ENCODE measurements around the gene MYOZ1.
"Not testable (repeated sequence)": the region's sequence is repeated elsewhere in the genome, so short reads cannot be mapped to it uniquely, and the experiment has no call there.

MYOZ1 gene, protein sequence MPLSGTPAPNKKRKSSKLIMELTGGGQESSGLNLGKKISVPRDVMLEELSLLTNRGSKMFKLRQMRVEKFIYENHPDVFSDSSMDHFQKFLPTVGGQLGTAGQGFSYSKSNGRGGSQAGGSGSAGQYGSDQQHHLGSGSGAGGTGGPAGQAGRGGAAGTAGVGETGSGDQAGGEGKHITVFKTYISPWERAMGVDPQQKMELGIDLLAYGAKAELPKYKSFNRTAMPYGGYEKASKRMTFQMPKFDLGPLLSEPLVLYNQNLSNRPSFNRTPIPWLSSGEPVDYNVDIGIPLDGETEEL

DNA sequence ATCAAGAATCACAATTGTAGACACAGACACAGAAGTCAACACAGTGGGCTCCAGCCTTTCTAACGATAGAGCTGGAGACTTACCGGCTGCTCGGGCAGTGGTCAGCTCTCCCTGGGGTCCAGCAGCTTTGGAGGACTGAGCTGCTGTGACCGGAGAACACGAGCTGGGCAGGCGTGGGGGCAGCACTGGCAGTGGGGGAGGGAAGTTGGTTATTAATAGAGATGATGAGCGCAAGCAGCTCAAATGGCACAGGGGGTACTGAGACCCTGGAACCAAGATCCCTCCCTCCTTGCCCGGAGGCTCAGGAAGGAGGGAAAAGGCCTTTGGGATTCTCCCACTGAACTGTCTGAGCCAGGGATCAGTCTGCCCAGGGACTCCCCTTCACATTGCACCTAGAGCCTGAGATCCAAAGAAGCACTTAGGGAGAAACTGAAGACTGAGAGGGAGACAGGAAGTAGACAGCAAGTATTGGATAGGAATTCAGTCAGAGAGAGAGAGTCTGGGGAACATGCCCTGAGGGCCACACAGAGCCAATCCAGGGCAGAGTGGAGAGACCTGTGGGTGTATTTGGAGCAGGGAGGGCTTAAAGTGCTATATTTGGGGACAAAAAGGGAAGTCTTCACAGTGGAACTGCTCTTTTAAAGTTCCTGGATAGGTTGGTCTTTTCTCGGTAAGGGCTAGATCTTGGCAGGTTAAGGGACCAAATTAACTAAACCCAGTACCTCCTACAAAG, at the start of gene MYOZ1:
MYOZ1 (minus strand) TSS at position 147 of the 733 bp plus-strand sequence. CDS start 1,457 bp downstream, outside the sequence.
- no peak for DNase-seq (ENCODE audit: low read depth in 2 of 2, low spot score in 1 of 2)

DNA sequence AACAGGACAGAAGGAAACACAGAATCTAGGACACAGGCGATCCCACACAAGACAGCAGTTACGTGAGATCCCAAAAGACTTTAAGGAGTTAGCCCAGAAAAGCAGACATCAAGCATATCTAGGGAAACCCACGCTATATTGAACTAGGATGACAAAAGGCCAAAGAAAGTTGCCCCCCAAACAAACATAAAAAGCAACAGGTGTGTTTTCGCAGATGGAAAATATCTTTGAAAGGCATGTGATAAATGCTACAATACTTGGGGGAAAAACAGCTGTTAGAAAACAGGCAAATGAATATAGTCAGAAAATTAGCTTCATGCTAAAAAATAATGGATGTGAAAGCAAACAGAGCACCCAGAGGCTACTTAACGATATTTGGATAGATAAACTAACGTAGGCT, 49.5 kb upstream of the MYOZ1 start:
- not testable (repeated sequence) for DNase-seq (ENCODE audit: low read depth in 2 of 2, low spot score in 1 of 2)

DNA sequence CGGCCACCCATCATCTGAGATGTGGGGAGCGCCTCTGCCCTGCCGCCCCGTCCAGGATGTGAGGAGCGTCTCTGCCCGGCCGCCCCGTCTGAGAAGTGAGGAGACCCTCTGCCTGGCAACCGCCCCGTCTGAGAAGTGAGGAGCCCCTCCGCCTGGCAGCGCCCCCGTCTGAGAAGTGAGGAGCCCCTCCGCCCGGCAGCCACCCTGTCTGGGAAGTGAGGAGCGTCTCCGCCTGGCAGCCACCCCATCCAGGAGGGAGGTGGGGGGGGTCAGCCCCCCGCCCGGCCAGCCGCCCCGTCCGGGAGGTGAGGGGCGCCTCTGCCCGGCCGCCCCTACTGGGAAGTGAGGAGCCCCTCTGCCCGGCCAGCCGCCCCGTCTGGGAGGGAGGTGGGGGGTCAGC, 48.3 kb upstream of the MYOZ1 start:
- not testable (repeated sequence) for DNase-seq (ENCODE audit: low read depth in 2 of 2, low spot score in 1 of 2)

DNA sequence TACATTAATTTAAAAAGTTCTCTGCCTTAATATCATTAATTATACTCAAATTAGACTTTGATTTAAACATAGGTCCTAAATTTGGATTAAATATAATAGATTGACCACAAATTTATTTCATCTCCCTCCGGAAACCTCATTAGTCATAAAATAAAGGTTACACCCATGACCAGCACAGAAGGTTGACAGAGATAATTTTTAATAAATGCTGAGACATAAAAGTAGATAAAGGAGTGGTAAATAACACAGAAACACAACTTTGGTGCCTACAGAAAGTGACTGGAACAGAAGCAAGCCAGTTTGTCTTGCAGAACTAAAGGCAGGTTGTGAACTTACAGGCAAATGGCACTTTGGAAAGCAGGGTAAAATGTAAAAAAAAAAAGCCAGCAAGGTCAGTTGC, 46.4 kb upstream of the MYOZ1 start:
- DNase-seq (ENCODE audit: low read depth in 2 of 2, low spot score in 1 of 2): not testable (repeated sequence)

DNA sequence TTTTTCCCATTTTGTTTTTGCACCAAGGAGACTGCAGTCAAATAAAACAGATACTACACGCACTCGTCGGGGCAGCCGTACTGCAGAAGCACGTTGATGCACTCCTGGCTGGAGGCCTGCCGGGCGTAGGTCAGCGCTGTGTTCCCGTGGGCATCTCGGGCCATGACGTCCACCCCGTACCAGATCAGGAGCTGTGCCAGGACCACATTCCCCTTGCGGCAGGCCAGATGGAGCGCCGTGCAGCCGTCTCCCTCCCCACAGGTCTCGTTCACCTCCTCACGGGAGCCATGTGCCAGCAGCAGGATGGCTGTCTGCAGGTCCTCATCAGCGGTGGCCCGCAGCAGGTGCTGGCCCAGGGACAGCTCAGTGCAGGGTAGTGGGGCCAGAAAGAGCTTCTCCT, 33.3 kb upstream of the MYOZ1 start:
- DNase-seq (ENCODE audit: low read depth in 2 of 2, low spot score in 1 of 2): not testable (repeated sequence)

DNA sequence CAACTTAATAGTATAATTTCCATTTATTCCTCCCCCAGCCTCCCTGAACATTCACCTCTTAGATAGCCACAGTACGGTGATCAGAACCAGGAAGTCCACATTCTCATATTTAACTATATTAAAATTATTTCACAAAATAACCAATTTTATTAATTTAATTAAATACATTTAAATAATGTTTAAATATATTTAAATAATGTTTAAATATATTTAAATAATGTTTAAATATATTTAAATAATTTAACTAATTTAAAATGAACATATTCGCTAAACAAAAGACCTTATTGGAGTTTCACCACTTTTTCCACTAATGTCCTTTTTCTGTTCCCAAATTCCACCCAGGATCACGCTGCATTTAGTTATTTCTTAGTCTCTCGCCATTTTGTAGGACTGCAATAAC, 27.1 kb upstream of the MYOZ1 start:
- not testable (repeated sequence) for DNase-seq (ENCODE audit: low read depth in 2 of 2, low spot score in 1 of 2)

DNA sequence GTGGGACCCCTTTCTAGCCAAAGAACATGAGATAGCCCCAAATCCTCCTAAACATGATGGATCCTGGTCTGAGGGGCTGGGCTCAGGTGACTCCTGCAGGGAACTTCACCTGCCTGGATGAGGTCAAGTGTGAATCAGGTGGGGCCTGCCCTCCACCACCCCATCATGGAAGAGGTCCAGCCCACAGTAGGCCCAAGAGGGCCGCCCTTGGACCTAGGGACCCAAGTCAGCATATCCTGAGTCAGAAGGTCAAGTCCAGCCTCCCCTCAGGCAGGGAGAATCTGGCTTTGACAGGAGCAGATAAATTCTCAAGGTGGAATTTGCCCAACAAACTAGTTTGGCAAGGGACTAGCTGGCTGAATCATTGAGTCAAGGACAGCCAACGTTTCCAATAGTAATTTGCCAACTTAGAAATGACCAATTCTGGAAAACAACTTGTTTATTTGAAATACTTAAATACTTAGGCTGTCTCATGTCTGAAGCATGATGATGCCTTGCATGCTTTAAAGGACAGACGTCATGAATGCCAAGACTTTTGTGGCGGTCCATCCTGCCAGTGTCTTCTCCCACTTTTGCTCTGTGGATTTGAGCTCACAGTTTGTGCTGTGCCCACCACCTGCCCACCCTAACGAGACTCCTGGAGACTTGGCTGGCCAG, 25.0 kb upstream of the MYOZ1 start:
- not testable (repeated sequence) for DNase-seq (ENCODE audit: low read depth in 2 of 2, low spot score in 1 of 2)

DNA sequence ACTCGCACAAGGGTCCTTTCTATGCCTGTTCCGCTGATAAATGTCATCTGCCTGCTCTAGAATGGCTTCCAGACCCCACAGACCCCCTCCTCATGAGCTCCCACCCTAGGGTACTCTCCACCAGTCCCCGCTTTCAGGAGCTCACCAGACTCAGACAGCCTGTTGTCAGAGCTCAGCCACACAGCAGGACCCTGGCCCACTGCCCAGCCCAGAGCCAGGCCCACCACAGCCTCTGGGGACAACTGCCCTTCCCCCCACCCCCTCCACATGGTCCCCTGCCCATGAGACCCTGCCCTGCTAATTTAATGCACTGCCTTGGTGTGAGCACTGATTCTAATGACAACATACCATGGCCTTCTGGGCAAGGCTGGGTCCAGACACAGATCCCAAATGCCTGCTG, 24.3 kb upstream of the MYOZ1 start:
- not testable (repeated sequence) for DNase-seq (ENCODE audit: low read depth in 2 of 2, low spot score in 1 of 2)

DNA sequence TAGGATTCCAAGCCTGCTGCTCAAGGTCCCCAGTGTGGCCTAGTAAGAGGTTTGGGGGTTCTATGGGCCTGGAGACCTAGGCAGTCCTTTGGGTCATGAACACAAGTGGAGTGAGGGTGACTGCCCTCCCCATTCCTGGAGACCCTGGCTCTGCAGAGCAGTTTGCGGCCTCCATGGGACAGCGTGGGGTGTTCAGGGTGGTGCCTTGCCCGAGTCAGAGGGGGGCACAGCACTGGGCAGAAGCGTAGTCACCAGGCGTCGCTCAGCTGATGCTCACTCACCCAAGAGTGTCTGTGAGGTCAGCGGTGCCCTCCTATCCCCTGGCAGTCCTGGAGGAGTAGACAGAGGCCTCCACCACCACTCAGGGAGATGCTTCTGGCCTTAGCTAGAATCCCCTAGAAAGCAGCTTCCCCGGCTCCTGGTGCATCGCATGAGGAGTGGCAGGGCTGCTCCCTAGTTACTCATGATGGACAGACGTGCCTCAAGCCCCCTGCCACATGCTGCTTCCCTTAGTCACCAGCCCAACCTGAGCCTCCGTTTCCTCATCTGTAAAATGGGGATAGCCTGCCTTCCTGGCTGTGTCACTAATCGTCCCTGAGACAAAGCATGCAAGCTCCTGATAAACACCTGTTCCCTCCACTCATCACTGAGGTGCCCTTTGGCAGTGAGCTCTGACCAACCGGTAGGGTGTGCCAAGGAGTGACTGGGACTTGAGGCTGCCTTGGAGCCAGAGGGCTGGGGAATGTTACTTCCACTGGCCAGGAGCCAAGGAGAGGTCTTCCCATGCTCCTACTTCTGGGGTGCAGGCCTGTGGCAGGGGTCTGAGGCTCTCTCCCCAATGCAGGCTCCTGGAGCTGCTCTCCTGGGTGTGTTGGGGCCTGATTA, 23.1 kb upstream of the MYOZ1 start:
- DNase-seq (ENCODE audit: low read depth in 2 of 2, low spot score in 1 of 2): not testable (repeated sequence)

DNA sequence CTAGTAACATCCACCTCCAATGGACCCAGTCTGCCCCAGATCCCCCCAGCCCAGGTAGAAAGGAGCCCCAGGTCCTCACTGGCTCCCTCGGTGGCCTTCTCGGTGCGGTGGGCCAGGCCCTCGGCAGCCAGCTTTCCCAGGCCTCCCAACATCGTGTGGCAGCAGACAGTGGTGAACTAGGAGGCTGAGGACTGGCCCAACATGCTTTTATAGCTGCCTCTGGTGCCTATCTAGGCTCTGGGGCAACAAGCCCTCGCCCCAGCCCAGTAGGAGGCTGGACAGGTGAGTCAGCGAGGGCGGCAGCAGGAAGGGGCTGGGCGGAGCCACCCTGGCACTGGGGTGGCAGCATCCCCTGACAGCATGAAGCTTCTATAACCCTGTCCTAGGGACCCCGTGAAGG, 22.3 kb upstream of the MYOZ1 start:
- not testable (repeated sequence) for DNase-seq (ENCODE audit: low read depth in 2 of 2, low spot score in 1 of 2)

DNA sequence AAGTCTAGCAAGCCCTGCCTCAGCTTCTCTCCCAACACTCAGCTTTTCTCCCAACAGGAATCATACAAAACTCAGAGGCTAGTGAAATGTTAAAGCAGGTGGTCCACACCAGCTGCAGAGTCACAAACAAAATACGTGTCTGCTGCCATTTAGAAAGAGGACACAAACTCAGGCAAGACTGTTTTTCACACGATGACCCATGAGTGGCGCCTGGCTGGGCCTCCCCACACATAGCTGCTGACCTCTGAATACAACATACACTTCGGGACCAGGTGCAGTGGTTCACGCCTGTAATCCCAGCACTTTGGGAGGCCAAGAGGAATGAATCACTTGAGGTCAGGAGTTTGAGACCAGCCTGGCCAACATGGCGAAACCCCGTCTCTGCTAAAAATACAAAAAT, 21.4 kb upstream of the MYOZ1 start:
- DNase-seq (ENCODE audit: low read depth in 2 of 2, low spot score in 1 of 2): not testable (repeated sequence)

DNA sequence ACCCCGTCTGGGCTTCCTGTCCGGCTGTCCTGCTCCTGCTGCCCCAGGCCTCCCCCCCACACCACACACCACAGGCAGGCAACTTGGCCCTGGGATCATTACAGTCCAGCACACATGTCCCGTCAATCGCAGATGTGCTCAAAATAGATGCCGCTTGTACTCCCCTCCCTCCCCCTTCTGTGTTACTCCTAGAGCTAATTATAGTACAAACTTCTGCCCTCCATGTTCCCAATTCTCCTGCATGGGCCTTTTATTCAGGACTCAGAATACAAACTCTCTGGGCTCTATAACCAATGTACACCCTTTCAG, 14.7 kb upstream of the MYOZ1 start, which contains the start of gene SYNPO2L:
SYNPO2L (minus strand) TSS at position 40 of the 309 bp plus-strand sequence. CDS start 107 bp downstream, outside the sequence.
- no peak for DNase-seq (ENCODE audit: low read depth in 2 of 2, low spot score in 1 of 2)

DNA sequence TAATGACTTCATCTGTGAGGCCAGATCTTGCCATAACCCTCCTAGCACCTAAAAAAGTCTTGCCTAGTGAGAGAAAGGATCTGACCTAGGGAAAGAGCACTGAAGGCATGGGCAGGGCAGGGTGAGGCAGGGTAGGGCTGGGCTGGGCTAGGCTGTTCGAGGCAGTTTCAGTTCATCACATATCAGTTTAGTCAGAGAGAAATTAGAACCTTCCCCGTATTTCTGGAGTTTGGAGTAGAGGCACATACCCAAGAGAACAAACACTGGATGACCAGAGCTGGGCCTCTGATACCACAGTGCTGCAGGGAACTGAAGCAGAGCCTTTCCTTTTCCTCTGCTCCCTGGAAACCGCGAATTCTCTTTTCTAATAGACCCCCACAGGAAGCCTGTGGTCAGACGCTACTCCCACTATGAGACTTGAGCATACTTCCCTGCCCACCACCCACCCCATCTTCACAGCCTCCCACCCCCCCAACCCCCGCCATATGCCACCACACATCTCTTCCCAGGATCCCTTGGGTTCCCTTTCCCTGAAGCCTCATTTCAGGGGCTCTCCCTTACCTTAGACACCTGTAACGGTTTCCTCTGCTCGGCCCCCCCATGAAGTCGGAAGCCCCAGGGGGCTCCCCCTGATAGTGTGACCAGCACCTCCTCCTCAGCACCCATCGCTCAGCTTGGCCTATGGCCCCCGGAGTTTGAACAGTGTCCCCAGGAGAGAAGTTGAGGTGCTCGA, 14.1 kb upstream of the MYOZ1 start:
- DNase-seq (ENCODE audit: low read depth in 2 of 2, low spot score in 1 of 2): no peak

DNA sequence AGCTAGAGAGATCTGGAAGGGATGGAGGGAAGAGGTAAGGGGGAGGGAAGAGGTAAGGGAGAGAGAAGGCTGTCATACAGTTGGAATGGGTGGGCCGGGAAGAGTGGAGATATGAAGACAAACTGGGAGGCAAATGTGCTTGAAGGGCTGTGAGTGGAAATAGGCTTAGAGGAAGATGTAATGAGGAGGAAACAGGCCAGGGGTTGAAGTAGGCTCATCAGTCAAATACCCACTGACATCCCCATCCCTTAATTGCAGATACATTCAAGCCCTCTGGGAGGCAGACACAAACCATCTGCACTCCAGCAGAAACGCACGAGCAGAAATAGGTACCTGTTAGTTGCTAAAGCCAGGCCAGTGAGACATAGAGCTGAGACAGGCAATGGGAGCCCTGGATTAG, 12.4 kb upstream of the MYOZ1 start:
- DNase-seq (ENCODE audit: low read depth in 2 of 2, low spot score in 1 of 2): no peak

DNA sequence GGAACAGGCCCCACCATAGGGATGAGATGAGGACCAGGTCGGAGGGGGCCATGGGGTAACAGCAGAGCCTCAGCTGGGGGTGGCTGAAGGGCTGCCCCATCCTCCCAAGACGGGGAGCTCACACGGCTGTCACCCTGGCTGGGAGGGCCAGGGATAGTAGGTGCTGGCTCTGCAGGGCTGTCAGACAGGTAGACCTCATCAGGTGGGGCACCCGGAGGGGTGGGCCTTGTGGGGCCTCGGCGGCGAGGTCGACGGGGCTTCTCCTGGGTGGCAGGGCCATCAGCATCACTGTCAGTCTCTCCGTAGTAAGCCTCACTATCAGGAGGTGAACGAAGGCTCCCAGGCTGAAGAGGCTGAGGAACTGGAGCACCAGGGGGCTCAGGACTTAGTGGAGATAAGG, 11.9 kb upstream of the MYOZ1 start:
- no peak for DNase-seq (ENCODE audit: low read depth in 2 of 2, low spot score in 1 of 2)

DNA sequence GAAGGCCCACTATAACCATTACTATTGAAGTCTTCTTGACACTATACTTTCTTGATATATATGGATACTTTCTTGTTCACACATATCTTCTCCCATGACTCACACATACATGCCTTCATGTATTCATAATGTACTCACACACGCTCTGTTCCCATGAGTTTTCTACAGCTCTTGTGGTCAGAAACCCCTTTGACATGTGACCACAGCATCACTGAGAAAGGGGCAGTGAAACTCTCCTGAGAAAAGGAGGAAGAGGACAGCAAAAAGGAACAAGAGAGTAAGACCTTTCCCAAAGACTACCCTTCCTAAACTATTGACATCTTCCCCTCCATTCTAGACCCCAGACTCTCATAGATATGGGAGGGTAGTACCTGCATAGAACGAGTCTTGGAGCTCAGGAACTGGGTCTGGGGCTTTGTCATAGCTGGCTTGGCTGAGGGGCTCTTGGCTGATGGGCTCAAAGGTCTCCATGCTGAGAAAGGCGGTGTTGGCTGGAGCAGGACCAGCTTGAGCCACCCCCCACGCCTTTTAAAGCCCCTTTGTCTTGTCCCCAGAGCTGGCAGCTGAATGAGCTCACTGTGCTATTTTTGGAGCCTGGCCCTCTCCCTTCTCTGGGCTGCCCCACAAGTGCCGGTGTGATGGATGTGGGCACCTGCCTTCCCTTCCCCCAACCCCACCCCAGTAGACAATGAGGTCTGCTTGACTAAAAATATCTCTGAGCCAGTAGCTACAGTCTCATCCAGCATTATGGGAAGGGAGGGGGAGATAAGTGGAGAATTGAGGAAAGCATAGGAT, 9.5 kb upstream of the MYOZ1 start:
- DNase-seq (ENCODE audit: low read depth in 2 of 2, low spot score in 1 of 2): no peak

DNA sequence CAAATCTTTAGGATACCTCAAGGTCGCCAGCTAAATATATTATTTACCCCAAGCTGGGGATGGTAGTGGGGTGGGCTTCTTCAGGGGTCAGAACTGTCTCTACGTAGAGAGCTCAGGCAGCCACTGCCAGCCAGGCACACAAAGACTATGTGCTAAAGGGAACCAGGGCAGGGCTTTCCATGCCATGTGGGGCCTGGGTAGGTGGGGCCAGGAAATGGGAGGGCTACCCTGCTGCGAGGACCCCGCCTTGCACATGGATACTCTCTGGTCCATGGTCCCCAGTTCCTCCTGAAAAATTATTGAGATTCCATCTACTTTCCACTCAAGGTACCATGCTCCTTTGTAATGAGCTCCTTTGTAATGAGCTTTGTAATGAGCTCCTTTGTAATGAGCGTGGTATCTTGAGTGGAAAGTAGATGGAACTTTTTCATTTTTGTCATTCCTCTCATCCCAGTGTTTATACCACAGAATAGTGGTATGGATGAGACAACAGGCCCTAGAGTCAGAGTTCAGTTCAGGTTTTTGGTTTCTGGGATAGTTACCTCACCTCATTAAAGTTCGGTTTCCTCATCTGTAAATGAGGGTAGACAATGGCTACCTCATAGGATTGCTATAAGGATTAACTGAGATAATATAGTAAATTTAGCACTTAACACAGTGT, 8.7 kb upstream of the MYOZ1 start:
- no peak for DNase-seq (ENCODE audit: low read depth in 2 of 2, low spot score in 1 of 2)

DNA sequence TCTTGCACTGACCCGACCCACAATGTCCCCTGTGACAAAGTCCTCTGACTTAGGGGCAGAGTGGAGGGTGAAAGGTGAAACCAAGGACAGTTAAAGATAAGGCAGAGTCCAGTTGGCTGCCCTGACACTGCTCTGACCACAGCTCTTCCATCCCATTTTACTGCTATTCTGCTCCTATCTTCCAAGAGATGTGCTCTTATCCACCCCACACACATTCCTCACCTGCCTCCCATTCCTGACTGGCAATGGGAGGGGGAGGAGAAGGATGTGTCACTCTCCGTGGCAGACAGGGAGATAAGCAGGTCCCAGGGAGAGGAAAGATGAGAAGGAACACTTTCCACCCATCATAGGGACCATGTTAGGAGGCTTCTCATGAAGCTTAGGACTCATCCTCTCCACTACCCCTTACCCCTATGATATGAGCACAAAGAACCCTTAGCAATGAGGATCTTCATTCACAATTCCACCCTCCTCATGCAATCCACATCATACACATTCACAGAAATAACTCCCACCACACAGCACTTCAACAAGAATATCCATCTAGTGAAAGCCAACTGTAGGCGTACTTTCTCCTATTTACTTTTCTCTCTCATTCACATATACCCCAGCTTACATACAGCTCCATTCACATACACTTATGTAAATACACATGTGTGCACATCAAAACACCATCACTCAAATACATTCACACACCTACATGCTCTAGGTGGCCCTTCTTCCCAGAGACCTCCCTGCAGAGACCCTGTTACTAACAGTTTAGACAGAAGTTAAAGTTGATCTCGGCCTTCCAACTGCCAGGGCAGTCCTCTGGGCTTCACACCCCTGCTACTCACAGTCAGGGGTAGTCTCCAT, 7.9 kb upstream of the MYOZ1 start:
- no peak for DNase-seq (ENCODE audit: low read depth in 2 of 2, low spot score in 1 of 2)

Data from stimulated activated CD8-positive, alpha-beta memory T cell treated with anti-CD3 and anti-CD28 coated beads, Interleukin-4, amount 100 ng/mL, for 4 hours (primary cell).